HG02884 (cell line): ENCODE data around the gene ACTMAP.
"Not testable (repeated sequence)": the region's sequence is repeated elsewhere in the genome, so short reads cannot be mapped to it uniquely, and the experiment has no call there.

Experiments used
- ATAC-seq: cut with Tn5 transposase; IDR thresholded peaks from one replicate; pipeline ENCODE4 v1.9.1; 2021; ENCODE audit warnings: mild to moderate bottlenecking, moderate library complexity; ENCODE audit not compliant: unreplicated experiment

ACTMAP gene

DNA sequence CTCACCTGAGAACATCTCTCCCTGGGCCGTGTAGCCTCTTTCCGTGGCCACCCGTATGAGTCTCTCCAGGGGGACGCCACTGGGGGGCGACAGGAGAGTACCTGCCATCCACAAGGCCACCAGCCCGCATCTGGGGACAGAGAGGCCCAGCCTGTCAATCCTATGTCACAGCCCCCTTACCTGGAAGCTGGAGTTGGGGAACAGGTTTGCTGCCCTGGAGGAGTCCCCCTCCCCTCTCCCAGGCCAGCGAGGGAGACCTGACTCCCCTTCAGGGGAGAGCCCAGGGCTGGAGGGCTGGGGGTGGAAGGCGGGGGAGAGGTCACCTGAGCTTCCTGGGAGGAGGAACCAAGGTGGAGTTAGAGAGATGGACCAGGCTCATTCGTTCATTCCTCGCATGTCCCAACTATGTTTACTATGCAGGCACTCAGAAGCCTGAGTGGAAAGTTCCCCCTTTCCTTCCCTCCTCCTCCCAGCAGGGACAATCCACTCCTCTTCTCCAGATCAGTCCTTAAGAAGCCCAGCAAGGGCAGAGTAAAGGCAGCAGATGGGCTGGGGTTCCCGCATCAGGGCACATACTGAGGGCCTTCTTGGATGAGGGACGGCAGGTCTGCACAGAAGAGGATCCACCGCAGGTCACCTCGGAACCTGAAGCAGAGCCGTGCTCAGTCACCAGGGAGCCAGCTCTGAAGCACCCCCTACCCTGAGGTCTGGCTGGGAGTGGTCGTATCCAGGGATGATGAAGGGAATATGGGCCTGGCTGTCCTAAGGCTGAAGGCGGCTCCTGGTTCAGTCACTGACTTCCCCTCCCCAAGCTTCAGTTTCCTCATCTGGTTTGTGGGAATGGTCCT lies 5.5 kb downstream of the ACTMAP start:
- ATAC-seq = no peak

DNA sequence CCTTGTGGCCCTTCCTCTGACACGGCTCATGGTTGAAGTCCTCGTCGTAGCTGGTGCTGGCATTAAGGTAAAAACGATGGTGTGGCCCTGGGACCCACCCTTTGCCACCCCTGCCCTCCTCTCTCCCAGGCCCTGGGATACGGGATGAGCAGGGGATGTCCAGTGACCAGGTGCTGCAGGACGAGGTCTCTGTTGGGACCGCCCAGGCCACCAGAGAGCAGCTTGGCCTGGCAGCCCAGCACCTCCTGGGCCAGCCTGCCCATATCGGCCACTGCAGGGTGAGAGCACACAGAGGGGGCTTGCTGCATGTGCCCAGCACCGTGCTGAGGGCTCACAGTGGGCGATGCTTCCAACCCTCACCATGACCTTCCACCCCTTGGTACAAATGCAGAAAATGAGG lies 6.4 kb downstream of the ACTMAP start:
- no peak for ATAC-seq

DNA sequence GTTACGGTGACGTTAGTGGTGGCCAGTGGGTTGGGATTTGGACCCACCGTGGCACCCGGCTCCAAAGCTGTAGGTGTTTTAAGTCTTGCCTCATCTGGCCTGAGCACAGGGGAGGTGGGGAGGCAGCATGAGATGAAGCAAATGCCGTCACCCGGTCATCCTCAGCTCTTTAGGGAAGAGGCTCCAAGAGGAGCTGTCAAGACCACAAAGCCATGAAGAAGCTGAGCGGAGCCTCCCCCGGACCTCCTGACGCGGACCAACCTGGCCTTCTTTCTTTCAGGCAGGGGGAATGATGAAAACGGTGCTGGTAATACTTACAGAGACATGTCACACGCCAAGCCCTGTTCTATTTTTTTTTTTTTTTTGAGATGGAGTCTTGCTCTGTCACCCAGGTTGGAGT lies 7.4 kb downstream of the ACTMAP start:
- no peak for ATAC-seq

DNA sequence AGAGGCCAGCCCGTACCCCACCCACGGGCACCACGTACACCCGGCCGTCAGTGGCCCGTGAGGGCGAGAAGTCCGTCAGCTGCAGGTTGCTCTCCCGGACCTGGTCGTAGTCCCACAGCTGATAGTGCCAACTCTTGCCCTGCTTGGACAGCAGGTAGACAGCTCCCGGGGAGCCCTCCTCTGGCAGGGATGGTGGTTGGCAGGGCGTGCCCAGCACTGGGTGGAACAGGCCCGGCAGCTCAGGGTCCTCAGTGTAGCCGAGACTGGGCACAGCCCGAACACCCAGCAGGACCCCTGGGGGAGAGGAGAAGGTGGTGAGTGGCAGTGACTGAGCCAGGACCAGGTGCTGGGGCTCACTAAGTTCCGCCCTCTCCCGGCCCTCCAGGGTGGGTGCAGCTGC lies 7.8 kb downstream of the ACTMAP start:
- no peak for ATAC-seq

DNA sequence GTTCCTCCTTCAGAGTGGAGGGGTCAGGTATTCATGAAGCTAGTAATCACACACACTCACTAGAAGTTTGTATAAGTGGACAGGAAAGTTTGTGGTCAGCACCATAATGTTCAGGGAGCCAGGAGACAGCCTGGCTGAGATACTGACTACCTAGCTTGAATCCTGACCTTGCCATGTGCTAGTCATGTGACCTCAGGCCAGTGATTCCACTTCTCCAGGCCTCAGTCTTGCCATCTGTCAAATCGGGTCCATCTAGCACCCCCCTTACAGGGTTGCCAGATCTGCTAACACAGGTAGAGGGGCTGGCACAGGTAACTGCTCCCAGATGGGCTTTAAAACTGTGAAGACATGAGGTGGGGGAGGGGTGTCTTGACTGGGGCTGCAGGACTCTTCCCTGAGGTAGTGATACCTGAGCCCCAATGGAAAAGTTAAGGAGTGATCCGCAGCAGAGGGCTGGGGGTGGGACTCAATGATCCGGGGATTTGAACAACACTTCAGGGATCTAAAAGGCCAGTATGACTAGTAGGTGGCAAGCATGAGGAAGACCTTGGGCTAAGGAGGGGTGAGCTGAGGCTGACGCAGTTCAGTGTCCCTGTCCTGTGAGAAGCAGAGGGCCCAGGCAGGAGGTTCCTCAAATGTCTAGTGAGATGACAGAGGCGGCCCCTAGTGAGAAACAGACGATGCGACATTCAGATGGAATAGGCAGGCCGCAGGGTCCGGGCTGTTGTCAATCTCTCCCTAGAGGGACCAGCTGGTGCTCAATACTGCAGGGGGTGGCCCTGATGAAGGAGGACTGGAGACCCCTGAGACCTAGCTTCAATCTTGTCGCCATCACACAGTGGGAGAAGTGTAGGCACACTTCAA lies 8.5 kb downstream of the ACTMAP start:
- no peak for ATAC-seq

DNA sequence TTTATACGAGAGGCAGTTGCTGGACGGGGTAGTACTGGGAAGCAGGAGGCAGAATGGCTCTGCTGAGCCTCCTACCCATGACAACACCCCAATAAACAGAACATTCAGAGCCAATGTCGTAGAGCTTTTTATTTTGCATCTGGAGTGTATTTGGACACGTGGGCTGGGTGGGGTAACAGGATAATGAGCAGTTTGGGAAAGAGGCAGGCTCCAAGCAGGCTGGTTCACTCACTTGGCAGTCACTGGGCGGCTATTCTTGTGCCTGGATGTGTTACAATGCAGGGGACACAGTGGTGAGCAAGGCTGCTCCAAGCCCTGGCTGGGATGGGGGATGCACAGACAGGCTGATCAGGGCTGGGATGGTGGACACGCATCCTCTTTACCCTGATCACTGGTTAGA lies 9.5 kb downstream of the ACTMAP start:
- no peak for ATAC-seq

DNA sequence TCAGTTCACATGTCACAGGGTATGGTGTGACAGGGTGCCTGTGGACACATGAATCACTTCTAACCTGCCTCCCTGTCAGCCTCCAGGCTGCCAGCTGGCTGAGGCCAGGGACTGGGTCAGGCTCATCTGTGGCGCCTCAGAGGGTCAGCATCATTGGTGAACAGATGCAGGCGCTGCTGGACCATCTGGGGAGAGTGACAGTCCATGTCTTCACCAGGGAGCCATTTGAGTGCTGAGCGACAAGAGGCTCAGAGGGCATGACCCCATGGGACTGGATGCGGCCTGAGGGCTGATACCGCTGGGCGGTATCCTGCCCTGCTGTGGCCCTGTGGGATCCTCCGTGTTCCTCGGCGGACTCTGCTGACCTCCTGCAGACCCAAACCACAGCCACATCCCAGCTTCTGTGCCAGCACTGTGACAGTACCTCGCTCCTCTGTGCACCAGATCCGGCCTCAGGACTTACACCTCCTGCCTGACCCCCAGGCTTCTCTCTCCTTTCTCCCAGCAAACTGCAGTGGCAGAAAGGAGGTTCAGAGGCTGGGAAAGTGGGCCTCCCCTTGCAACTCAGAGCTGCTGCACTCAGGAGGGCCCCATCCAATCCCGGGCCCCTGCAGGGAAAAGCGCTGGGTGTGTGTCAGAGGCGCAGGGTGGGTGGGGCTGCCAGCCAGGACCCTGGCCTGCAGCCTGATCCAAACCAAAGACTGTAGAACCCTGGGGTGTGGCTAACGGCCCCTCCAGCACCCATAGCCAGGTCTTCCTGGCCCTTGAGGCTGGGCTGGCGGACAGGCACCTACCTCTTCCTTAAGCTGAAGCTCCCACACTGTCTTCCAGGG lies 10.2 kb downstream of the ACTMAP start:
- ATAC-seq = no peak

DNA sequence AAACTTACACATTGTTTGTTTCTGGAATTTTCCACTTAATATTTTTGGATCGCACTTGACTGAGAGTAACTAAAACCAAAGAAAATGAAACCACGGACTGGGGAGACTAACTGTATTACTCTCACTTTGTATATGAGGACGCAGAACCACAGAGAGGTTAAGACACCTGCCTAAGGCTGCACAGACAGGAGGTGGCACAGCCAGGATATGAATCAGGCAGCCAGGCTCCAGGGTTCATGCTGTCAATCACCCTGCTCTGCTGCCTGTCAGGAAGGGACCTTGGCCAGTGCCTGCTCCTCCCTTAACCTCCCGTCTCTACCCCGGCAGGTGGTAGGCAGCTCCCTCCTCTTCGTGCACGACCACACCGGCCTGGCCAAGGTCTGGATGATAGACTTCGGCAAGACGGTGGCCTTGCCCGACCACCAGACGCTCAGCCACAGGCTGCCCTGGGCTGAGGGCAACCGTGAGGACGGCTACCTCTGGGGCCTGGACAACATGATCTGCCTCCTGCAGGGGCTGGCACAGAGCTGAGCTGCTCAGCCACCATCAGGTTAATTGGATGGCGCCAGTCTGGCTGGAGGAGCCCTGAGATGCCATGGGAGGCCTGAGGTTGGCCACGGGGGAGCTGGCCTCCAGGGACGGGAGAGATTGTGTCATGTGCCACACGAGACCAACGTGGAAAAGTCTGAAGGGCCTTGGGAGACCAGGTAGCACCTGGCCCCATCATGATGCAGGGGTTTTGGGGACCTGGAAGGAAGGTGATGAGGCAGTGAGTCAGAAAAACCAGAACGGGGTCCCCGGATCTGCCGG lies 11.0 kb downstream of the ACTMAP start:
- ATAC-seq = no peak

DNA sequence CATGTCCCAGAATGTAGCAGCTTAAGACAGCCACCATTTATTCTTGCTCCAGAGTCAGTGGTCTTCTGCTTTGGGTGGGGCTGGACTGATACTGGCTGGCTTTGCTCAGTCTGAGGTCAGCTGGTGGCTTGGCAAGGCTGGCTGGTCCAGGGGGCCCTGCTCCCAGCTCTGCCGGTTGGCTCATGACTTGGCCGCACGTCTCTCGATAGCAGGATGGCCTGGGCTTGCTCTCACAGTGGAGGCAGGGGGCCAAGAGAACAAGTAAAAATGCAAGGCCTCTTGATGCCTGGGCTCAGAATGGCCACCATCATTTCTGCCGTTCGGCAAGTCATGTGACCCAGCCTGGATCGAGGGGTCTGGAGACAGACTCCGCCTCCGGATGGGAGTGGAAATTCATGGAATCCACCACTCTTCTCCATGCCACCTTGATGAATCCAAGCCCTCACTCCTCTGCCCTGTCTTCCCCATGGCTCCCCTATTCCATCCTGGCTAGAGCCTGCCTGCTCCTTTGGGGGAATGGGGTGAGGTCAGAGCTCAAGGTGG lies 13.1 kb downstream of the ACTMAP start:
- no peak for ATAC-seq

DNA sequence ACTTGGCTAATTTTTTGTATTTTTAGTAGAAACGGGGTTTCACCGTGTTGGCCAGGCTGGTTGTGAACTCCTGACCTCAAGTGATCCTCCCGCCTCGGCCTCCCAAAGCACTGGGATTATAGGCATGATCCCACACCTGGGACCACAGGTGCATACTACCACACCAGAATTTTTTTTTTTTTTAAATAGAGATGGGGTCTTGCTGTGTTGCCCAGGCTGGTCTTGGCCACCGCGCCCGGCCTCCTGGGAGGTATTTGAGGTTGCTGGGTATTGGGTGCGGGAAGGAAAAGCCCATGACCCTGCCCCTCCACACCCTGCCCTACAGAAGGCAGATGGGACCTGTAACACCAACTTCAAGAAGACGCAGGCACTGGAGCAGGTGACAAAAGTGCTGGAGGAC lies 13.6 kb downstream of the ACTMAP start:
- no peak for ATAC-seq

DNA sequence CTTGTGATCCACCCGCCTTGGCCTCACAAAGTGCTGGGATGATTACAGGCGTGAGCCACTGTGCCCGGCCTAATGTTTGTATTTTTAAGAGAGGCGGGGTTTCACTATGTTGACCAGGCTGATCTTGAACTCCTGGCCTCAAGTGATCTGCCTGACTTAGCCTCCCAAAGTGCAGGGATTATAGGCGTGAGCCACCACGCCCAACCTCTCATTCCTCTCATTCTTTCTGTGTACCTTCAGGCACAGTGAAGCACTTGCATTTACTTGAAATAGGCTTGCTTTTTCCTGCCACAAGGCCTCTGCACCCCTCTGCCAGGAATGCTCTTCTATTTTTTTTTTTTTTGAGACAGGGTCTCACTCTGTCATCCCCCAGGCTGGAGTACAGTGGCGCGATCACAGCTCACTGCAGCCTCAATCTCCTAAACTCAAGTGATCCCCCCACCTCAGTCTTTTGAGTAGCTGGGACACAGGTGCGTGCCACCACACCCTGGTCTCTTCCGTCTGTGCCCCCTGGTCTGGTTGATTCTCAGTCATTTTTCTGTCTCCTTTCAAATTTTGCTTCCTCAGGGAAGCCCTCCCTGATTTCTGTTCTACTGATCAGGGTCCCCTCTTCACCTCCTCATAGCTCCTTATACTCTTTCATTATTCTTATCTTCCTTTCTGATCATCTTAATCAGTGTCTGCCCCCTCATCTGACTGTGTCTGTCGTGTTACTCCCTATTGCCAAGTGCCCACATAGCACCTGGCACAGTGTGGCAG lies 15.1 kb downstream of the ACTMAP start:
- ATAC-seq = no peak

DNA sequence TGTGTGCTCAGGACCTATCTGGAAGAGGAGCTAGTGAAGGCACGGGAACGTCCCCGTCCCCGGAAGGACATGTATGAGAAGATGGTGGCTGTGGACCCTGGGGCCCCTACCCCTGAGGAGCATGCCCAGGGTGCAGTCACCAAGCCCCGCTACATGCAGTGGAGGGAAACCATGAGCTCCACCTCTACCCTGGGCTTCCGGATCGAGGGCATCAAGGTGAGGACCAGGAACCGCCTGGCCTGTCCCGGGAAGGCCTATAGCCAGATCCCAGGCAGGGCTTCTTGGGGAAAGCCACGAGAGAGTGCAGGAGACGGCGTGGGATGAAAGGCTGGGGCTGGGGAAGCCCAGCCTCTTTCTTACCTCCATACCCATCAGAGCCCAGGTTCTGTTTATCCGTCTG lies 17.1 kb downstream of the ACTMAP start:
- ATAC-seq = no peak

DNA sequence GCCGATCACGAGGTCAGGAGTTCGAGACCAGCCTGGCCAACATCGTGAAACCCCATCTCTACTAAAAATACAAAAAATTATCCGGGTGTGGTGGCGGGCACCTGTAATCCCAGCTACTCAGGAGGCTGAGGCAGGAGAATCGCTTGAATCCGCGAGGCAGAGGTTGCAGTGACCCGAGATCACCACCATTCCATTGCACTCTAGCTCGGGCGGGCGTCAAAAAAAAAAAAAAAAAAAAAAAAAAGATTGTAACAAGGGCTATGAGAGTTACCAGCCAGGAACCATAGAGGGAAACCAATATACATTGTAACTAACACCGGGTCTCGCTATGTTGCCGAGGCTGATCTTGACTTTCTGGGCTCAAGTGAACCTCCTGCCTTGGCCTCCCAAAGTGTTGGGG lies 18.0 kb downstream of the ACTMAP start:
- not testable (repeated sequence) for ATAC-seq

DNA sequence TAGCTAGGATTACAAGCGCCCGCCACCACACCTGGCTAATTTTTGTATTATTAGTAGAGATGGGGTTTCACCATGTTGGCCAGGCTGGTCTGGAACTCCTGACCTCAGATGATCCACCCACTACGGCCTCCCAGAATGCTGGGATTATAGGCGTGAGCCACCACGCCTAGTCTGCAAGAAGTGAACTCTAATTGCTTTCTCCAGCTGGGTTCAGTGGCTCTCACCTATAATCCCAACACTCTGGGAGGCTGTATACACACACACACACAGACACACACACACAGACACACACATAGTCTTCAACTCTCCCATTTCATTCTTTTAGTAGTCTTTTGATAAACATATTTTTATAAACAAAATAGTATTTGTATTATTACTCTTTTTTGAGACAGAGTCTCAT lies 20.2 kb downstream of the ACTMAP start:
- ATAC-seq = not testable (repeated sequence)

DNA sequence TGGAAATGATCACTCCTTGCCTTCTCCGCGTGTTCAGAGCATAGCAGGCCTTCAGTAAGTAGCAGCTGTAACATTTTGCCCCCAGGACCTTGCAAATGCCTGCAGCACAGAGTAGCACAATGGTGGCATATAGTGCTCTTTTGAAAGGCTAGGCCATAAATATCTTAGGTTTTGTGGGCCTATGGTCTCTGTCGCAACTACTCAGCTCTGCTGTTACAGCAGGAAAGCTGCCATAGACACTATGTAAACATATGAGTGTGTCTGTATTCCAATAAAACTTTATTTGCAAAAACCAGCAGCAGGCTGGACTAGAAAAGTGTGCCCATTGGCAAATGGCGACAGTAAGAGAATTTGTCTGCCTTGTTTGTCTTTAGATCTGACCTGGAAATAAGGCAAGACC lies 24.0 kb downstream of the ACTMAP start:
- no peak for ATAC-seq

DNA sequence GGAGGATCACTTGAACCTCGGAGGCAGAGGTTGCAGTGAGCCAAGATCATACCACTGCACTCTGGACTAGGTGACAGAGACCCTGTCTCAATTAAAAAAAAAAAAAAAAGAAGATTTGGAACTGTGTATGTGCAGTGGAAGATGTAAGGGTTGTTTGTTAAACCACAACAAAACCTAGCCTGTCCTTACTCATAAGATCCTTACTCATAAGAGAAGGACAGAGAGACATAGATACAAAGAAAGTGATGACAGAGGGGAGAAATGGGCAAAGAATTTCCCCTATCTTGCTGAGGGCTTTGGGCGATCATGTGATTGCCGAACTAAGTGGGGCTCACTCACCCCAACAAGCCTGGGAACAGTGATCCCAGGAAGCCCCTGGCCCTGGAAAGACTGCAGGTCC lies 25.4 kb downstream of the ACTMAP start:
- no peak for ATAC-seq

DNA sequence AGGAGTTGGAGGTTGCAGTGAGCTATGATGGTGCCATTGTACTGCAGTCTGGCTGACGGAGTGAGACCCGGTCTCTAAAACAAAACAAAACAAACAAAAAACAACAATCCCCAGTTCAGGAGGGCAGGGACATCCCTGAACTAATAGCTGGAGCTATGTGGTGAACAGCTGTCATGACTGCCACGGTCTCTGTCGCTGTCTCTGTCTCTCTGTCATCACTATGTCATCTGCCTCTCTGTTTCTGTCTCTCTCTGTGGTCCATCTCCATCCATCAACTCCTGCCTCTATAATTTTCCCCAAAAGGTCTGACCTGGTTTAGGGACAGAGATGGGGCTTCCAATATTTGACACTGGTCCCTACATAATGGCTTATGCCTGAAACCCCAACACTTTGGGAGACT lies 26.0 kb downstream of the ACTMAP start:
- no peak for ATAC-seq

DNA sequence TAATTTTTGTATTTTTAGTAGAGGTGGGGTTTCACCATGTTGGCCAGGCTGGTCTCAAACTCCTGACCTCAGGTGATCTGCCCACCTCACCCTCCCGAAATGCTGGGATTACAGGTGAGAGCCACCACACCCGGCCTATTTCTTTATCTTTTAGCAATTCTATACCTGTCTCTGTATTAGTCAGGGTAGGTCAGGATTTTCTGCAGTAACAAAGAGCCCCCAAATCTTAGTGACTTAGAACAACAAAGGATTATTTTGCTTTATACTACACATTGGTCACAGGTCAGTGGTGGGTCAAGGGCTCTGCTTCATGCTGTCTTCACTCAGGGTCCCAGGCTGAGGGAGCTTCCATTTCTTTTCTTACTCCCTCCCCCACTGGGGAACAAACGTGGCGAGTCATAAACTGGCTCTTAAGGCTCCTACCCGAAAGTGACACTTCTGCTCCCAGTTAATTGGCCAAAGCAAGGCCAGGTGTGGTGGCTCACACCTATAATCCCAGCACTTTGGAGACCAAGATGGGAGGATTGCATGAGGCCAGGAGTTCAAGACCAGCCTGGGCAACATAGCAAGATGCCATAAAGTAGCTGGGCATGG lies 26.5 kb downstream of the ACTMAP start:
- ATAC-seq = no peak
